GM12878 (cell line): ENCODE results near the gene GTF2B. TPM values are rescaled to one million over a fixed set of nuclear protein-coding genes. Genes with fewer than 3 reads are reported as not detected.

Experiments
- ATAC-seq: fragments of 200-7000 bp; cut with Tn5 transposase; 3 replicates; pipeline ENCODE4 v1.9.1; 2020; ENCODE audit warnings: mild to moderate bottlenecking, moderate library complexity
- BruUV-seq: library from RNA; stranded (reverse); fragments of 400-500 nt; replicated peaks from 2 replicates; lab custom pipeline; 2021; lab: Mats Ljungman, UMichigan
- CTCF ChIA-PET: fragments of 300-600 bp; sonication (Branson Sonifier 250); formaldehyde crosslinking; extraction: SDS; loops from one replicate; lab custom pipeline; 2021; ENCODE audit warnings: inconsistent platforms; lab: Yijun Ruan, JAX
- POLR2A ChIA-PET: fragments of 350-600 bp; formaldehyde crosslinking; extraction: SDS; loops from one replicate; lab custom pipeline; 2021; ENCODE audit warnings: inconsistent platforms; lab: Charles Lee
- RAD21 ChIA-PET: fragments of 300-600 bp; sonication (Branson Sonifier 250); formaldehyde crosslinking; loops from one replicate; lab custom pipeline; 2023; ENCODE audit warnings: antibody characterized with exemption; ENCODE audit not compliant: unreplicated experiment; lab: Charles Lee
- SMC1A ChIA-PET: fragments of 300-600 bp; sonication (Branson Sonifier 250); formaldehyde crosslinking; loops from one replicate; lab custom pipeline; 2023; ENCODE audit not compliant: unreplicated experiment, uncharacterized antibody; lab: Charles Lee
- DNase-seq: peaks from one replicate; pipeline ENCODE4 v3.0.0-alpha.2; 2011; ENCODE audit warnings: low read depth, low spot score
- FAIRE-seq: peaks from 3 replicates; lab custom pipeline; 2011; peaks lifted over from hg19 to GRCh38; lab: Jason Lieb, UNC
- H2AFZ ChIP-seq: 2 replicates; pipeline ENCODE4 v1.6.0; 2011; ENCODE audit warnings: low read depth, low read length, control low read depth; ENCODE audit not compliant: control insufficient read depth
- H3K27ac ChIP-seq: 2 replicates; pipeline ENCODE4 v1.5.1; 2011; ENCODE audit warnings: control low read depth; ENCODE audit not compliant: control insufficient read depth, insufficient read depth
- H3K27me3 ChIP-seq, 2 experiments: replicated peaks in 1 of 2; 2 replicates each; pipeline versions ENCODE4 v1.6.0 to v1.6.1; 2011; ENCODE audit warnings: low read length in 1 of 2; ENCODE audit not compliant: control insufficient read depth in 2 of 2, insufficient read depth in 2 of 2
- H3K36me3 ChIP-seq, 2 experiments: 2 replicates each; pipeline ENCODE4 v1.5.1; 2011; ENCODE audit warnings: low read length in 1 of 2; ENCODE audit not compliant: control insufficient read depth in 2 of 2, insufficient read depth in 2 of 2
- H3K4me1 ChIP-seq: 2 replicates; pipeline ENCODE4 v1.6.1; 2011; ENCODE audit warnings: mild to moderate bottlenecking, low read length, moderate library complexity, mixed read lengths; ENCODE audit not compliant: control insufficient read depth, insufficient read depth
- H3K4me2 ChIP-seq: 2 replicates; pipeline ENCODE4 v1.6.0; 2011; ENCODE audit warnings: control low read depth; ENCODE audit not compliant: control insufficient read depth, insufficient read depth
- H3K4me3 ChIP-seq: fragments of 200-600 bp; sonication (generic); 2 replicates; pipeline ENCODE4 v1.5.1; 2016
- H3K79me2 ChIP-seq: 2 replicates; pipeline ENCODE4 v1.6.0; 2011; ENCODE audit warnings: low read length; ENCODE audit not compliant: control insufficient read depth, insufficient read depth
- H3K9ac ChIP-seq: 2 replicates; pipeline ENCODE4 v1.8.0; 2011; ENCODE audit warnings: low read length, control low read depth, mixed read lengths; ENCODE audit not compliant: control insufficient read depth, insufficient read depth
- H3K9me3 ChIP-seq: replicated peaks from 3 replicates; pipeline ENCODE4 v1.5.1; 2011; ENCODE audit warnings: mild to moderate bottlenecking, low read length; ENCODE audit not compliant: control insufficient read depth, insufficient read depth
- H4K20me1 ChIP-seq: 2 replicates; pipeline ENCODE4 v1.6.0; 2011; ENCODE audit not compliant: control insufficient read depth, insufficient read depth
- CREB1 ChIP-seq: IDR thresholded peaks from 2 replicates; pipeline ENCODE4 v1.6.1; 2012; ENCODE audit warnings: low read depth, mild to moderate bottlenecking, inconsistent platforms
- FOS ChIP-seq: IDR thresholded peaks from 3 replicates; pipeline ENCODE4 v1.6.1; 2011; ENCODE audit warnings: borderline replicate concordance; ENCODE audit not compliant: insufficient read length; ENCODE audit errors: extremely low read depth
- IRF4 ChIP-seq: IDR thresholded peaks from 2 replicates; pipeline ENCODE4 v1.6.1; 2011; ENCODE audit warnings: low read depth, low read length
- MYC ChIP-seq: IDR thresholded peaks from 2 replicates; pipeline ENCODE4 v1.6.1; 2011; ENCODE audit warnings: mild to moderate bottlenecking, low read length, moderate library complexity, inconsistent platforms; ENCODE audit not compliant: insufficient read depth, insufficient replicate concordance, insufficient read length, severe bottlenecking
- PAX5 ChIP-seq: IDR thresholded peaks from 2 replicates; pipeline ENCODE4 v1.6.1; 2011; ENCODE audit warnings: low read depth, low read length, borderline replicate concordance
- RFX5 ChIP-seq: IDR thresholded peaks from 2 replicates; pipeline ENCODE4 v1.6.1; 2011; ENCODE audit warnings: low read depth, low read length, improper control_type of control experiment
- USF1 ChIP-seq: IDR thresholded peaks from 2 replicates; pipeline ENCODE4 v1.6.1; 2011; ENCODE audit warnings: borderline replicate concordance, low read depth, mild to moderate bottlenecking, moderate library complexity, mixed read lengths, low read length; ENCODE audit not compliant: insufficient read depth; ENCODE audit errors: extremely low read length
- WGBS: methylation state at CpG from one replicate; pipeline ENCODE4 v1.1.6; 2016; ENCODE audit warnings: low lambda C conversion rate; ENCODE audit not compliant: insufficient replicate concordance, insufficient coverage; ENCODE audit errors: missing lambda C conversion rate; 5-methylcytosine and 5-hydroxymethylcytosine counted together
- in situ Hi-C: fragments of 300-500 bp; cut with MboI; formaldehyde crosslinking; loops from 9 replicates; pipeline ENCODE4 v1.14.3; 2018; ENCODE audit warnings: mixed read lengths
- intact Hi-C: fragments of 100-400 bp; cut with micrococcal nuclease; formaldehyde crosslinking; loops from one replicate; pipeline ENCODE4 v1.14.2; 2022; ENCODE audit not compliant: unreplicated experiment
- polyA plus RNA-seq, 11 experiments: library from polyadenylated mRNA; depleted of rRNA in 4 of 11; unstranded in 6 of 11; stranded (reverse) in 5 of 11; fragments of >200 nt; fragmentation: Nextera tagmentation in 4 of 11; fragmentation: Illumina TruSeq in 1 of 11; extraction: Ambion mirVana in 4 of 11; extraction: Trizol in 1 of 11; gene quantifications; 1 replicate in 1 of 11; 2 replicates in 10 of 11; pipeline versions ENCODE4 v1.2.1 to v1.2.3, GENCODE V29; 2011 to 2016; ENCODE audit warnings: inconsistent platforms in 2 of 11, missing spikeins in 2 of 11, low read depth in 1 of 11
- total RNA-seq, 4 experiments: library from RNA; depleted of rRNA in 3 of 4; stranded (reverse); fragments of >200 nt in 3 of 4; fragmentation: Illumina TruSeq in 1 of 4; extraction: Trizol in 1 of 4; gene quantifications; 2 replicates each; pipeline versions ENCODE4 v1.2.1 to v1.2.3, GENCODE V29; 2013 to 2021

GTF2B gene
- total and polyA plus RNA-seq, 10 of the 15 experiments (the other 5 are each of a cell fraction or from before 2014, with no cell fraction given), result 27.9 to 79.7 (median 59.5) TPM

GRCh38 chr1:88847643-88848042 lies 43.7 kb downstream of the GTF2B start:
- H3K27me3 ChIP-seq, result no peaks in the 10 kb centered on the region
- no peak overlapping the region for H3K4me3 ChIP-seq
- SMC1A ChIA-PET, result no interaction called here
- H3K36me3 ChIP-seq, result peaks cover 1 to 9% of the 10 kb centered on the region in 2 experiments; a peak in 3 of 4 replicates
- no peaks in the 10 kb centered on the region for H3K4me1 ChIP-seq
- RAD21 ChIA-PET, result no interaction called here
- H3K9me3 ChIP-seq, result no peaks in the 10 kb centered on the region
- ATAC-seq (no peak), FAIRE-seq (no peak), DNase-seq (no peak)
- TF ChIP-seq IRF4 (no peak), RFX5 (no peak), CREB1 (no peak), PAX5 (no peak), MYC (no peak), USF1 (no peak), FOS (no peak)
- POLR2A ChIA-PET, result no interaction called here
- no peak overlapping the region for H3K9ac ChIP-seq
- intact Hi-C loops (no loop called here), in situ Hi-C loops (no loop called here)
- H2AFZ ChIP-seq, result no peak overlapping the region
- H3K4me2 ChIP-seq, result no peak overlapping the region
- no peaks in the 10 kb centered on the region for H4K20me1 ChIP-seq
- no peak overlapping the region for H3K27ac ChIP-seq
- H3K79me2 ChIP-seq, result no peaks in the 10 kb centered on the region
- 0% methylated on average over 1 of the region's 1 CpG for WGBS
- CTCF ChIA-PET, result interaction anchor here (1.3 kb wide), 1 partner anchor 29 kb away, joined by 3 read pairs; no protein-coding TSS in a partner anchor
- BruUV-seq, result no TSS peak
